RPMI7951 (cell line): ENCODE data around the gene FAM209A. TPM values are rescaled to one million over a fixed set of nuclear protein-coding genes. Genes with fewer than 3 reads are reported as not detected.
A peak's percentile ranks its signal among the peaks of the same experiment; 100 is the strongest.

Experiments used
- DNase-seq: peaks from one replicate; pipeline ENCODE4 v3.0.0-alpha.2; 2012; ENCODE audit warnings: low read depth
- total RNA-seq: library from RNA; depleted of rRNA; stranded (reverse); fragments of >200 nt; shearing (Covaris generic); gene quantifications from 2 replicates; pipeline ENCODE4 v1.2.3, GENCODE V29; 2014; rRNA removed

FAM209A gene
- total RNA-seq, 1 experiment from 2014 or later, result 0.12 TPM

DNA sequence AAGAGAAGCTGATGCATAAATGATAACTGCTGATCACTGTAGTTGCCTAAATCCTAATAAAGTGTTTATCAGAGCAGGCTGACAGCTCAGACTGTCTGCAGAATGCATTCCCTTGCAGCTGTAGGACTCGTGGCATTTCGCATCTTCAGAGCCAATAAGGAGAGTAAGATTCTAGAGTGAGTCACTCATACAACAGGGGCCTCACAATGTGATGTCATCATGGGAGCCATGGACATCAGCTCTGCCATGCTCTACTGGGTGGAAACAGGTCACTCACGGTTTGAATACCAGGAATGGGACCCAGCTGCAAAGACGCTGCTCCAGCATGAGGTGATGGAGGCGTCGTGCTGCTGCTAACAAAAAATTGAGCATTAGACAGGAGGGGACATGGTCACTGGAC, 15.9 kb downstream of the FAM209A start:
- peak; percentile 50 for DNase-seq

DNA sequence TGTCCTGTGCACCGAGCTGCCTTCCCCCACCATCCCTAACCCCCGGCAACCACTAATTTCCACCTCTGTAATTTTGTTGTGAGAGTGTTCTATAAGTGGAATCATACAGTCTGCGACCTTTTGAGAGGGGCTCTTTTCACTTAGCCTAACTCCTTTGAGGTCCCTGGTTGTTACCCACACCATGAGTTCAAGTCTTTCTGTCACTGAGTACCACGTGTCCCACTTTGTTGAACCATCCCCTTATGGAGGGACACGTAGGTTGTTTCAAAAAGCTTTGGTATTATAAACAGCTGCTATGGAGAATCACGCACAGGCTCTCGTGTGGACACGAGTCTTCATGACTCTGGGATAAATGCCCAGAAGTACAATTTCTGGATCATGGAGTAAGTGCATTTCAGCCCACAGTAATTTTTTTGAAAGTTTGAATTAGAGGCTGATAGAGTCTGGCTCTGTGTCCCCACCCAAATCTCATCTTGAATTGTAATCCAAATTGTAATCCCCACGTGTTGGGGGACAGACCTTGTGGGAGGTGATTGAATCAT, 18.0 kb downstream of the FAM209A start:
- DNase-seq, result no peak

DNA sequence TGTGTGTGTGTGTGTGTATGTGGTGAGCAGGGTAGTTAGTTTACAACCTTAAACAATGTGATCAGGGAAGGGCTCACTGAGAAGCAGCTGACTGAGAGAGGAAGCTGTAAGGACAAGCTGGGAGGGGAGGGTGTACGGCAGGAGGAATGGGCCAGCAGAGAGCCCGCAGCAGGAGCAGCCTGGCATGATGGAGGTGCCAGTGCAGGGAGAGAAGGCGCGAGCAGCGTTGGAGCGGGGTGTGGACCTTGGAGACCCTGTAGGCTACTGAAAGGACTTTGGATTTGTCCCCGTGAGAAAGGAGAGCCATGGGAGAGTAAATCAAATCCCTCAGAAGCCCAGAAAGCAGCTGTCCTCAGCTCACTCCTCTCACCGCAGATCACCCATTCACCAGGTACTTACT, 27.0 kb downstream of the FAM209A start:
- DNase-seq, result no peak

DNA sequence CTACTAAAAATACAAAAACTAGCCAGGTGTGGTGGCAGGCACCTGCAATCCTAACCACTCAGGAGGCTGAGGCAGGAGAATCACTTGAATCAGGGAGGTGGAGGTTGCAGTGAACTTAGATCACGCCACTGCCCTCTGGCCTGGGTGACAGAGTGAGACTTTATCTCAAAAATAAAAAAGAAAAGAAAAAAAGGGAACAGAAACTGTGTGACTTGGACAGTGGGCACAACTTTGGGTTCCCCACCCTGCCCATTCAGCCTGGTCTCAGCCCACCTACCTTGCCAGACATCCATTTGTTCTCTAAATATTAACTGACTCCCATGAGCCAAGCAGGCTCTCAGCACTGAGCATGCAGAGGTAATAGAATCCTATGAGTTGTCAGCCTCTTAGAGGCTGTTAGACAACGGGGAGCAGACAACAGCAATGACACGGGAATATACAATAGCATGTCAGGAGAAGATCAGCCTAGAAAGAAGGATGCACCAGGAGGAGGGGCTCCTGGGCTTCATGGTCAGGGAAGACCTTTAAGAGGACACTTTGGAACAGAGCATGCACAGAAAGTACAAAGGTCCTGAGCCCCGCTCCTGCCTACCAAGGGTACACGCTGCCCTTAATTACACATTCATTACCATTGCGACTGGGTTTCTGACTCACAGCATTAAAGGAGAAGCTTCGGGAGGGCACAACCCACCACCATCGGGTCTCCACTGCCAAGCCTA, 28.5 kb downstream of the FAM209A start:
- no peak for DNase-seq

DNA sequence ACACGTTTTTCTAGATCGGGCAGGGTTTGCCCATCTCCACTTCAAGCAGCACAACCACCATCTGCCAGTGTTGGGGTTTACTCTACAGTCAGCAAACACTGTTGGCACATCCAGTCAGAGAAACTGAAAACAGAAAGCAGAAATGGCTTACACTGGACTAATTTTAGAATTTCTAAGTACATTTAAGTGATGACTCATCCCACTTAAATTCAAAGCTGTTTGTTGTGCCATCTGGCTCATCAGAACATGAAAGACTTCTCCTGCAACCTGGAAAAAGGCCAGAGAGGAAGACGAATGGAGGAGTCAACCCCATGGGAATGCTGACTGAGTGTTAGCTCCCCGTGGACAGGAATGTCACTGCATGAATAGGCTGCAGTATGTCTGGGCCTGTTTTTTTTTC, 30.3 kb downstream of the FAM209A start:
- peak; percentile 100 for DNase-seq

DNA sequence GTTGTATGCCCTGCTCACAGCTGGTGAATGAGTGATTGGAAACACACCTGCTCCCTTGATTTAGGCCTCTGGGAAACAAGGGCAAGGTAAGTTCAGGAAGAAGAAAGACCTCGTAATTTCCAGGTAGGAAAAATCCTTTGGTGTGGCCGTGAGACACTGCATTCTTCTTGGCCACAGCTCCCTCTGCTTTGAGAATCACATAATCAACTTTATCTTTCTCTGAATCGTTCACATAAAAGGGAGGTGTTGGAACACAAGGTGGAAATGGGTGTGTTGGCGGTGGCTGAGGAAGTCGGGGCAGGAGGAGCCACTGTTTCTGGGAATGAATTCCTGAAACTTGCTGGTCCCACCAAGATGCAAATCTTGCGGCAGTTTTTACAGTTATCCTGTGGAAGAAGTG, 34.4 kb downstream of the FAM209A start:
- no peak for DNase-seq

DNA sequence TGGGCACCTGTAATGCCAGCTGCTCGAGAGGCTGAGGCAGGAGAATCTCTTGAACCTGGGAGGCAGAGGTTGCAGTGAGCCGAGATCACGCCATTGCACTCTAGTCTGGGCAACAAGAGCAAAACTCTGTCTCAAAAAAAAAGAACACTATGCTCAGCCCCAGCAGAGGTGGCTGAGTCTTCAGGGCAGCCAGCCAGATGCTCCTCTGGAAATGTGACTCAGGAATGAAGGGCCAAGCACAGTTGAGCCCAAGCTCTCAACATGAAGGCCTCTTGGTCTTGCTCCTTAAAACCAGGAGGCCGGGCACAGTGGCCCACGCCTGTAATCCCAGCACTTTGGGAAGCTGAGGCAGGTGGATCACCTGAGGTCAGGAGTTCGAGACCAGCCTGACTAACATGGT, 40.0 kb downstream of the FAM209A start:
- peak; percentile 46 for DNase-seq

DNA sequence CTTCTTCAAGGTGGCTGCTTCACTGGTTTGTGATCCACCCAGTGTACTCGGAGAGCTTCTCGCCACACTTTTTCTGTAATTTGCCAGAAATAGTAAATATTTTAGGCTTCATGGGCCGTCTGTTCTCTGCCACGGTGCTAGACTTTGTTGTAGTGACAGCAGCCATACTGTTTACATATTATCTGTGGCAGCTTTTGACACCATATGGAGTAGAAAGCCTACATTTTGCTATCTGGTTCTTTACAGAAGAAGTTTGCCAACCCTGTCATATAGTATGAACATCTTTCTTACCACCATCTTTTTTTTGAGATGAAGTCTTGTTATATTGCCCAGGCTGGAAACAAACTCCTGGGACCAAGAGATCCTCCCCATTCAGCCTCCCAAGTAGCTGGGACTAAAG, 41.0 kb downstream of the FAM209A start:
- DNase-seq, result no peak

DNA sequence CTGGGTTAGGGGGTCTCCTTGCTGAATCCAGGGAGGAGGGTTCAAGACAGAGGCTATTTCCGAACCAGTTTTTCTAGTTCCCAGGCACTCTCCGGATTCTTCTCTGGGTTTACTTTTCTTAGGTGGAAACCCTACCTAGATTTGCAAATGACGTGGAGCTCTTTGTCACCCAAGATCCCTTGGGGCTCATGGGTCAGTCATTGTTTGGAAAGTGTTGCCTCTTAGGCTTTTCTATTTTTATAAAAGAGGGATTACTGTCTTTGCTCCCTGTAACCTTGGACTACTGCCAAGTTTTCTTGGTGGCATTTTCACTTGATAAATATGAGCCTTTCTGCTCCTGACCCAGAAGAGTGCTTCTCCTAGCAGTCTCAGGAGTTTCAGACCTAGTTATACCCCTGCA, 42.1 kb downstream of the FAM209A start:
- peak; percentile 37 for DNase-seq

DNA sequence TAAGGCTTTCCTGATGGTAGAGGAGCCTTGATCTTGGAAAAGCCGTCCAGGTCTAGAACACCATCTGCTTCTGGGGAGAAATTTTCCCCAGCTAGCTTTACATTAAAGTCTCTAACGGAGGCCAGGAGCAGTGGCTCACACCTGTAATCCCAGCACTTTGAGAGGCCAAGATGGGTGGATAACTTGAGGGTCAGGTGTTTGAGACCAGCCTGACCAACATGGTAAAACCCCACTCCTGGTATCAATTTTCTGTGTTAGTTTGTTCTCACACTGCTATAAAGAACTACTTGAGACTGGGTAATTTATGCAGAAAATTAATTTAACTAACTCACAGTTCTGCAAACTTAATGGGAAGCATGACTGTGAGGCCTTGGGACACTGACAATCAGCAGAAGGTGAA, 46.3 kb downstream of the FAM209A start:
- DNase-seq, result no peak

DNA sequence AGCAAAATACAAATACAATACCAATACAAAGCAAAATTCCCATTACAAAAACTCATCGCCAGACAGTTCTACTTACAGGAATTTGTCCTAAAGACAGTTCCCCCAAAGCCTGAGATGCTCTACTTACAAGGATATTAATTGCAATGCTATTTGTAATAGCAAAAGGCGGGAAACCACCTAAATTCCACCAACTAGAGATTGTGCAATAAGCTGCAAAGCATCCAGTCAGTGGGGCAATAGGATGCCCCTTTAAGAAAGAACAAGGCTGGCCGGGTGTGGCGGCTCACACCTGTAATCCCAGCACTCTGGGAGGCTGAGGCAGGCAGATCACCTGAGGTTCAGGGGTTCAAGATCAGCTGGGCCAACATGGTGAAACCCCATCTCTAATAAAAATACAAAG, 47.6 kb downstream of the FAM209A start:
- DNase-seq, result peak; percentile 18

DNA sequence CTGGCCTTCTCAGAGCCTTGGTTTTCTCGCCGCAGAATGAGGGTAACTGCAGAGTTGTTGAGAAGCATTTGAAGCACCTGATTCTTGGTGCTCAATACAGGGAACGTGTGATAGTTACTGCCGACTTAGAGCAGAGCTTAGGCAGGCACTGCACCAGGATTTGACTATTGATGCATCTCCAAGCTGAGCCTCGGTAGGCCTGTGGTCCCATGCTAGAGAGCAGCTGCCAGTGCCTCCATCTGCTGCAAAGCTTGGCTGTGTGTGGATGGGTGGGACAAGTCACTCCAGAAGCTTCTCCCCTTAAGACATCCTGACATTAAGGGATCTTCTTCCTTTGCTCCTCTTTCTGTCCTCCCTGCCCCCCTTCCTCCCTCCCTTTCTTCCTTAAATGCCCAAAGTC, 49.4 kb downstream of the FAM209A start:
- no peak for DNase-seq

DNA sequence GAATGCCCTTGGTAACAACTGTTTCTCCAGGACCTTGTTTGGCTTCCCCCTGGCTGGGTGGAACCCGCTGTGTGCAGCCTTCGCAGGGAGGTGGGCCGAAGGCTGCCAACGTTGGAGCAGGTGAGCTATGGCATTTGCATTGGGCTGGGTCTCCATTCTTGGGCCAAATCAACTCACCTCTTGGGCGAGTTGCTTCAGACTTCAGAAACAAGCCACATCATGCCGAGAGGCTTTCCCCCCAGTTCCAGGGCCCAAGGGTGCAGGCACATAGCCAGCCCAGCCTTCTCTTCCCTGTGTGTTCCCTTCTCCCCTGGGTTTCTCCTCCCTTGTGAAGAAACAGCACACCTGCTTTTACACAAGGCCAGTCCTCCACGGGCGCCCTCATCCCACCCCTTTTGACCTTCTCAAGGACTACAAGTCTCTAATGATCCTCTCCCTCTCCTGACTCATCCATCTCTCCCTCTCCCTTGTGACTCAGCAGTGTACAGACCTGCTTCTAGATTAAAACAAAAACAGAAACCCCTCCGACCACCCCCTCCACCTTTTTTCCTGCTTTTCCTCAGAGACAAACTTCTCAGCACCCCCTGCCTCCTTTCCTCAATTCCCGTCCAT, 50.1 kb downstream of the FAM209A start:
- DNase-seq, result peak; percentile 29

DNA sequence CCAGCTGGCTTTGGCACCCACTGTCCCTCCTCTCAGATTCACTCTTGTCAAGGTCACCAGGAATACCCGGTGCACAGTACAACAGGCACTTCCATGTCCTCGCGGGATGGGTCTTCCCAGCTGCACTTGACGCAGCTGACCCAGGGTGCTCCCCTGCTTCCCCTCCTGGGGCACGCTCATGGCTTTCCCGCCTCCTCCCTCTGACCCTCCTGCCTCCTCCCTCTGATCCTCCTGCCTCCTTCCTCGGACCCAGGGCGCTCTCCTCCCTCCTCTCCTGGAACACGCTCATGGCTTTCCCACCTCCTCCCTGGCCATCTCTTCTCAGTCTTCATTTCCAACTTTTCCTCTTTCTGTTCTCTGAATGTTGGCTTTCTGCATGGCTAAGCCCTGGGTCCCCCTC, 50.6 kb downstream of the FAM209A start:
- no peak for DNase-seq

Other genes with a start within 250 kb of the FAM209A start
- 47.8 and 48.4 TPM in 2 replicates for gene FAM210B, start 165.8 kb upstream of the FAM209A start, total RNA-seq
- gene AURKA, start 132.5 kb upstream of the FAM209A start, total RNA-seq, result 216 and 231 TPM in 2 replicates
- gene CSTF1, start 132.1 kb upstream of the FAM209A start, total RNA-seq, result 92.9 and 123 TPM in 2 replicates
- gene CASS4, start 112.5 kb upstream of the FAM209A start, total RNA-seq, result 2.2 and 2.5 TPM in 2 replicates
- gene RTF2, start 56.1 kb upstream of the FAM209A start, total RNA-seq, result 142 and 177 TPM in 2 replicates
- gene FAM209B, start 8.5 kb downstream of the FAM209A start, total RNA-seq, result not detected in 2 replicates
- 104 and 106 TPM in 2 replicates for gene TFAP2C, start 104.6 kb downstream of the FAM209A start, total RNA-seq